ENCODE measurements around the gene PBRM1.

The PBRM1 gene

DNA sequence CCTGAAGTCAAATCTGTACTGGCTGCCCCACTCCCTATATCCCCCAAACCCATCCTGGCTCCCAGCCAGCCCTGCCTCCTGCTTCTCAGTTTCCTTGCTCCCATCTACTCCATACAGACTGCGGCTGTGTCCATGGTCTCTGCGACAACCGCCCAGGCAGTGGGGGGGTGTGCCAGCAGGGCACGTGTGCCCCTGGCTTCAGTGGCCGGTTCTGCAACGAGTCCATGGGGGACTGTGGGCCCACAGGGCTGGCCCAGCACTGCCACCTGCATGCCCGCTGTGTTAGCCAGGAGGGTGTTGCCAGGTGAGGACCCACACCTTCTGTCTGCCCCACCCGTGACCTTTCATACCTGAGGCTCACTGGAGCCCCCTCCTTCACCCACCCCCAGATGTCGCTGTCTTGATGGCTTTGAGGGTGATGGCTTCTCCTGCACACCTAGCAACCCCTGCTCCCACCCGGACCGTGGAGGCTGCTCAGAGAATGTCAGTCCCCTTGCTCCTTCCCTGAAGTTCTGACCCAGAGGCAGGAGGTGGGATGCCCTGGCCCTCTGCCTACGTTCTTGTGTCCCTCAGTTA is 175.9 kb downstream of the PBRM1 start:
- no peak for DNase-seq (ENCODE audit: low spot score)

GRCh38 chr3:52507359-52507758 is 178.4 kb downstream of the PBRM1 start:
- no peak for DNase-seq (ENCODE audit: low spot score)

DNA sequence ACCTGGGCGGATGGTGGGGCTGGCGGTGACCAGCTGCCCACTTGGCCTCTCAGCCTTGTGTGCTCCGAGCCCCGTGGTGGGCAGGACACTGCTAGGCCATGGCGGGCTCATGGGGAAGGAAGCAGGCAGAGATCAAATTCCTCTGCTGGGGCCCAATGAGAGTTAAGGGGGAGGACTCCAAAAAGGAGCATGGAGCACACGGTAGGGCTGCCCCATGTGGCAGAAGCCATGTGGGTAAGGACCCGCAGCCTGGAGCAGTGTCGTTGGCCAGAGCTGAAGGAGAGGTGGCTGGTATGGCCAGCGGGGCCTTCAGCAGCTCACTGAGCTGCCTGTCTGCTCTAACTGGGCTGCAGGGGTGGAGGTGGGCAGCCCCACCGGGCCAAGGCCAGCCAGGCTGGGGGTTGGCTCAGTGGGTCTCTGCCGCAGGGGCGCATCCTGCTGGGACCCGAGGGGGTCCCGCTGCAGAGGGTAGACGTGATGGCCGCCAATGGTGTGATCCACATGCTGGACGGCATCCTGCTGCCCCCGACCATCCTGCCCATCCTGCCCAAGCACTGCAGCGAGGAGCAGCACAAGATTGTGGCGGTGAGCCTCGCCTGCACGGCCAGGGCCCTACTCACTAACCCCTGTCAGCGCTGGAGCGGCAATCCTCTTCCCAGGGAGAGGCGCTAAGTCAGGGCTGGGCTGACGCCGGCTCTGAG is 179.3 kb downstream of the PBRM1 start:
- DNase-seq (ENCODE audit: low spot score) = no peak

DNA sequence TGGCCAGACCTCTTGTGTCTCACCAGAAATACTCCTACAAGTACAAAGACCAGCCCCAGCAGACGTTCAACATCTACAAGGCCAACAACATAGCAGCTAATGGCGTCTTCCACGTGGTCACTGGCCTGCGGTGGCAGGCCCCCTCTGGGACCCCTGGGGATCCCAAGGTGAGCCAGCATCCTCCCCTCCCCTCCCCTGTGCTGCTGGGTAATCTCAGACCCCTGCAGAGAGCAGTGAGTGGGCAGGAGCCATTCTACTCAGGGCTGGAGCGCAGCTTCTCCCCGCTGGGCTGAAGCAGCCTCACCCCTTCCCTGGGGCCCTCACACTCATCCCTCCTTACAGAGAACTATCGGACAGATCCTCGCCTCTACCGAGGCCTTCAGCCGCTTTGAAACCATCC is 180.7 kb downstream of the PBRM1 start:
- DNase-seq (ENCODE audit: low spot score) = no peak

DNA sequence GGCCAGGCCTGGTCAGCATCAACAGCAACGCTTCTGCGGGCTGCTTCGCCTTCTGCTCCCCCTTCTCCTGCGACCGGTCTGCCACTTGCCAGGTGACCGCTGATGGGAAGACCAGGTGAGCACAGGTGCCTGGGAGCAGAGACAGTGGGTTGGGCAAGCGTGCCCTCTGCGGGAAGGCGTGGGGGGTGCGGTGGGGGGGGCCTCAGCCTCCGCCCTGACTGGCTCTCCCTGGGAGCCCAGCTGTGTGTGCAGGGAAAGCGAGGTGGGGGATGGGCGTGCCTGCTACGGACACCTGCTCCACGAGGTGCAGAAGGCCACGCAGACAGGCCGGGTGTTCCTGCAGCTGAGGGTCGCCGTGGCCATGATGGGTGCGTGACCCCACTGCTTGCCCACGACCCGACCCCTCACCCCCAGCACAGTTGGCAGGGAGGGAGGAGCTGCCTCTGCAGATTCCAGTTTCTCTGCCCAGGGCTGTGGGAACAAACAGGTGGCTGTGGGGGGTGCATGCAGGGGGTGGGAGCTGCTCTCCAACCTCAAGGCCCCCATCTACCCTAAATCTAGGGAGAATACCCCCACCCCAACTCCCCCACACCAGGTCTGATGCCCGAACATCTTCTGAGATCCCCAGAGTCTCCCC is 181.8 kb downstream of the PBRM1 start:
- DNase-seq (ENCODE audit: low spot score) = no peak

DNA sequence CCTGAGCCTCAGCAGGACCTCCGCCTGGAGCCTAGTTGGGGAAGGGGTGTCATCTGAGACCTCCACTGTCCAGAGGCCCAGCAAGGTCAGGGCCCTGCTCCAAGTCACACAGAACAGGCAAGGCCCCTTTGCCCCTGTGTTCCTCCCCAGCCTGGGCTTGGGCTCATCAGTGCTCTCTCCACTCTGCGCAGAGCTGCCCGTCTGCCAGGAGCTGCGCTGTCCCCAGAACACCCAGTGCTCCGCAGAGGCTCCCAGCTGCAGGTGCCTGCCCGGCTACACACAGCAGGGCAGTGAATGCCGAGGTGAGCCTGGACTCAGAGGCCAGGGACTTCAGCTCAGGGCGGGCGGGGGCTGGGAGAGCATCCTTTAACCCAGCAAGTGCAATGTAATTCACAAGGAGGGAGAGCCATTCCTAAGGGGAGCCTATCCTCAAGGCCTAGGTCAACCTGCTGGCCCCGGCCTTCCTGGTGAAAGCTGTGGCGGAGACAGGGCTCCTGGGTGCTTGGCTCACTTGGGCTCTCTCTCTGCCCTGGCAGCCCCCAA is 182.8 kb downstream of the PBRM1 start:
- no peak for DNase-seq (ENCODE audit: low spot score)

DNA sequence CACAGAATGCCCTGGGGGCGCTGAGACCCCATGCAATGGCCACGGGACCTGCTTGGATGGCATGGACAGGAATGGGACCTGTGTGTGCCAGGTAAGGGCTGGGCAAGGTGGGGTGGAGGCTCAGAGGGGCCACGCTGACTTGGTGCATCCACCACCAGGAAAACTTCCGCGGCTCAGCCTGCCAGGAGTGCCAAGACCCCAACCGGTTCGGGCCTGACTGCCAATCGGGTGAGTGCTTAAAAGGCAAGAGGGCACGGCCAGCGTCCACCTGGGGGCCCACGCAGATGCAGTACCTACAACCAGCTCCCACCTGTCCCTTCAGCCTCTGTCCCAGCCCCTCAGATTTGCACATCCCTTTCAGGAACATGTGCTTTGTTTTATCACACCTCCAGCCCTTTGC is 183.7 kb downstream of the PBRM1 start:
- no peak for DNase-seq (ENCODE audit: low spot score)

DNA sequence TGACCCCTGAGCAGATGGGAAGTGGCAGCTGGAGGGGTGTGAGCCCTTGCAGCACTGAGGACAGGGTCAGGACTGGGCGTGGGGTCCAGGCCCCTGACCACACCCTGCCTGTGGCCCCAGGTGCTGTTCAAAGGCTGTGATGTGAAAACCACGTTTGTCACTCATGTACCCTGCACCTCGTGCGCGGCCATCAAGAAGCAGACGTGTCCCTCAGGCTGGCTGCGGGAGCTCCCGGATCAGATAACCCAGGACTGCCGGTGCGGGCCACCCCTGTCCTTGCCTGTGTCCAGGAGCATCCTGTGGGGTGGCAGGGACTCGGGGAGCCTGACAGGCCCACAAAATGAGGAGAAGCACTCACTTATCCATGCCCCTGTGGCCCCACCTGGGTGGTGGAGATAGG is 184.7 kb downstream of the PBRM1 start:
- no peak for DNase-seq (ENCODE audit: low spot score)

- DNase-seq (ENCODE audit: low spot score) = peak; percentile 93
Observed at GRCh38 chr3:52498137-52499054, 187.3 kb downstream of the PBRM1 start.

GRCh38 chr3:52495777-52496602 is 189.7 kb downstream of the PBRM1 start:
- DNase-seq (ENCODE audit: low spot score) = peak; percentile 75

Data from GM03348 (cell line).